ENCODE data around the gene ATF7. TPM values are rescaled to one million over a fixed set of nuclear protein-coding genes. Genes with fewer than 3 reads are reported as not detected.
"Not testable (repeated sequence)": the region's sequence is repeated elsewhere in the genome, so short reads cannot be mapped to it uniquely, and the experiment has no call there.

Gene ATF7
- total RNA-seq, 1 donor from 2014 or later, result 23.7 TPM

- no peak for DNase-seq
Observed at GRCh38 chr12:53594897-53595615, 31.1 kb downstream of the ATF7 start.

GRCh38 chr12:53593707-53594106 is 32.5 kb downstream of the ATF7 start:
- no peak for DNase-seq

- DNase-seq, result no peak
Observed at GRCh38 chr12:53593031-53593430, 33.2 kb downstream of the ATF7 start.

- no peak for DNase-seq
Observed at GRCh38 chr12:53592426-53592825, 33.8 kb downstream of the ATF7 start.

- DNase-seq, result no peak
Observed at GRCh38 chr12:53591301-53592206, 34.6 kb downstream of the ATF7 start.

GRCh38 chr12:53590652-53591051 is 35.5 kb downstream of the ATF7 start:
- DNase-seq, result no peak

- DNase-seq, result no peak
Observed at GRCh38 chr12:53589915-53590314, 36.3 kb downstream of the ATF7 start.

GRCh38 chr12:53589423-53589822 is 36.8 kb downstream of the ATF7 start:
- no peak for DNase-seq

GRCh38 chr12:53588123-53588522 is 38.1 kb downstream of the ATF7 start:
- DNase-seq, result no peak

- DNase-seq, result no peak
Observed at GRCh38 chr12:53586745-53587144, 39.4 kb downstream of the ATF7 start.

- no peak for DNase-seq
Observed at GRCh38 chr12:53585448-53586125, 40.6 kb downstream of the ATF7 start.

GRCh38 chr12:53579545-53579955 is 46.6 kb downstream of the ATF7 start:
- DNase-seq, result no peak

GRCh38 chr12:53578783-53579182 is 47.4 kb downstream of the ATF7 start:
- no peak for DNase-seq

GRCh38 chr12:53577941-53578352 is 48.2 kb downstream of the ATF7 start:
- no peak for DNase-seq

- no peak for DNase-seq
Observed at GRCh38 chr12:53575502-53576249, 50.5 kb downstream of the ATF7 start.

- DNase-seq, result no peak
Observed at GRCh38 chr12:53572134-53572758, 53.9 kb downstream of the ATF7 start.

- no peak for DNase-seq
Observed at GRCh38 chr12:53571295-53571694, 54.9 kb downstream of the ATF7 start.

- DNase-seq, result no peak
Observed at GRCh38 chr12:53568809-53569557, 57.2 kb downstream of the ATF7 start.

GRCh38 chr12:53567961-53568808 is 58.0 kb downstream of the ATF7 start:
- no peak for DNase-seq

- not testable (repeated sequence) for DNase-seq
Observed at GRCh38 chr12:53565376-53565775, 60.8 kb downstream of the ATF7 start.
